H54 (cell line): ENCODE measurements around the gene PTGDS.

ENCODE experiments used
- DNase-seq: peaks from one replicate; pipeline ENCODE4 v3.0.0; 2011; ENCODE audit warnings: low spot score, mixed read lengths; ENCODE audit not compliant: insufficient read length
- FAIRE-seq: peaks from 3 replicates; lab custom pipeline; 2011; peaks lifted over from hg19 to GRCh38; lab: Jason Lieb, UNC
- POLR2A ChIP-seq: IDR thresholded peaks from 2 replicates; pipeline ENCODE4 v1.6.1; 2011; ENCODE audit warnings: low read depth, mild to moderate bottlenecking, low read length

PTGDS gene

DNA sequence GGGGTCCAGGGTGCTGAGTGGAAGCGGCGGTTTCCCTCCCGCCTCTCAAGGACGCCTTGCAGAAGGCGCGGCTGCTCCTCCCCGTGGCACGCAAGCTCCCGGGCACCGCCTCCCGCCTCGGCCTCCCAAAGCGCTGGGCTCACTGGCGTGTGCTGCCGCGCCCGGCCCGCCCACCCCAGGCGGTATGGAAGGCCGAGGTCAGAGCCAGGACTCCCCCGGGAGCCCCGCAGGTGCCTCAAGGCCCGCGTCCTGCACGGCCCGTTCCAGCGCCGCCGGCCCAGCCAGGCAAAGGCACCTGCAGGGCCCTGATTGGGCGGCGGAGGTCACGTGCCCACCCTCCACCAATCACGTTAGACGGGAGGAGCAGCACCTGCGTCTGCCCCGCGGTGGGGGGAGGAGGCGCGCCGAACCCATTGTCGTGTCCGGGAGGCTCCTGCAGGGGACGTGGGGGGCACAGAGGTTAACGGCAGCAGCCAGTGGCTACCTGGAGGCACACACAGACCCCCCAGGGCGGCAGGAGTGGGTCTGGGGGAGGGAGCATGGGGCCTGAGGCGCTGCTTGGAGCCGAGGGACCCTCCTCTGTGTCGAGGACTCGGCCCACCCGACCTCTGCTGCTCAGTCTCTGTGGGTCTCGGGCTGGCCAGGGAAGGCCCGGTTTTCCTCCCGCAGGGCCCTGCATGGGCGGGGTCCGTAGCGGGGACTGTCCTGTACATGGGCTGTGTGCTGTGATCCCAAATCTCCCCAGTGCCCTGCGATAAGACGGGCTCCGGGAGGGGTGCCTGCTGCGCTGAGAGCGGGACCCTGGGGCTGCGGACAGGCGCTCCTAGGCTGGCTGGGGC lies 27.3 kb upstream of the PTGDS start:
- peak; percentile 100 for DNase-seq
- peak; percentile 56; the same call in 1 of the 2 replicates for TF ChIP-seq POLR2A
- peak; percentile 79 for FAIRE-seq

DNA sequence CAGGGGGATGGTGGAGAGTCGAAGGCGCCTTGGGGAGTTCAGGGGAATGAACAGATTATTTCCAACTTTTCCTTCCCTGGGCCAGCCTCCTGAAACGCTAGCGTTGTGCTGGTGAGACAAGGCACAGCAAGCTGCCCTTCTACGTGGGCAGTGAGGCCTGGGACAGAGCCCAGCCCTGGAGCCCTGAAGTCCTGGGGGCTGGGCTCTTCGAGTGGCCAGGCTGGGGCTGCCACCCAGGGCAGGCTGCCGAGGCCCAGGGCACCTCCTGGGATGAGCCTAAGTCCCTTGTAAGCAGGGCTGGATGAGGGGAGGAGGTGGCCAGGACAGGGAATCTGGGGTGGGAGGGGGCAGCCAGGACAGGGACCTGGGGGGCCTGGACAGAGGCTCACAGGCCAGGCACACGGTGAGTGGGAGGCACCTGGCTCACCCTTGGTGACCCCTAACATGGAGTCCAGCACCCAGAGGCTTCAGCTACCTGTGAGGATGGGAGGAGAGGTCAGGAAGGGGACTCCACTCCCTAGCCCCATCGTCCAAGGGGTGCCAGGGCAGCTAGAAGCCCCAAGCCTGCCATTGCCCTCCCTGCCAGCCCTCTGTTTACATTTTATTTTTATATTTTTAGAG lies 26.5 kb upstream of the PTGDS start:
- no peak for DNase-seq
- TF ChIP-seq POLR2A = no peak
- FAIRE-seq = no peak

DNA sequence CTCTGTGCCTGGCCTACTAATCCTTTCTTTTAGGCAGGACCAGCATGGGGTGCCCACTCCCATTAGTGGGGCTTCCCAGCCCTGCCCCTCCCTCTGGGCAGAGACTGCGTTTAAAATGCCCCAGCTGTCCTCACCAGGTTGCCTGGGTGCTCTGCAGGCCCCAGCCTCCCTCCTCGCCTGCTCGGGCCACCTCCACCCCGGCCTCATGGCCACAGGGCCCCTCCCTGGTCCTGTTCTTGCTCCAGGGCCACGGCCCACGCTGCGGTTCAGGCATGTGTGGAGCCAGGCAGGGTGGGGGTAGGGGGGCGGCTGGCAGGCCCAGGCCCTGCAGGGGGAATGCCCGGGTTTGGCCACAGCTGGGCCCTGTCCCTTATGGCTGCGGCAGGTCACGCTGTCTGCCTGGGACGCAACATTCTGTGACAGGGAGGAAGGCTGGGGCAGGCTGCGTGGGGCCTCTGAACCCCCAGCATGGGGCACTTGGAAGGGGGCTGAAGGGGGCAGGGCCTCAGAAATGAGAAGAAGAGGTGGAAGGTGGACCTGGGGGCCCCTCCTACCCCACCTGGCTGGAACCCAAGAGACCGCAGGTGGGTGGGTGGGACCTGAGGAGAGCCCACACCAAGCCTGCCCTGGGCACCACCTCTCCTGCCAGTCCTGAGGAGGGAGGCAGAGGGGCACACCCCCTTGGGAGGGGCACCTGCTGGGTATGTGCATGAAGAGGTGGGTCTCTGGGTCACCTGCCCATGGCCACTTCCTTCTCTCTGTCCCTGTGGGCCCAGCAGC lies 25.6 kb upstream of the PTGDS start, which contains the start of gene LCN12:
Gene LCN12, plus strand, starts transcription at position 733 of the 780 bp plus-strand sequence. CDS start 55 bp downstream, outside the sequence.
- DNase-seq (no peak), FAIRE-seq (no peak)
- TF ChIP-seq POLR2A = no peak

DNA sequence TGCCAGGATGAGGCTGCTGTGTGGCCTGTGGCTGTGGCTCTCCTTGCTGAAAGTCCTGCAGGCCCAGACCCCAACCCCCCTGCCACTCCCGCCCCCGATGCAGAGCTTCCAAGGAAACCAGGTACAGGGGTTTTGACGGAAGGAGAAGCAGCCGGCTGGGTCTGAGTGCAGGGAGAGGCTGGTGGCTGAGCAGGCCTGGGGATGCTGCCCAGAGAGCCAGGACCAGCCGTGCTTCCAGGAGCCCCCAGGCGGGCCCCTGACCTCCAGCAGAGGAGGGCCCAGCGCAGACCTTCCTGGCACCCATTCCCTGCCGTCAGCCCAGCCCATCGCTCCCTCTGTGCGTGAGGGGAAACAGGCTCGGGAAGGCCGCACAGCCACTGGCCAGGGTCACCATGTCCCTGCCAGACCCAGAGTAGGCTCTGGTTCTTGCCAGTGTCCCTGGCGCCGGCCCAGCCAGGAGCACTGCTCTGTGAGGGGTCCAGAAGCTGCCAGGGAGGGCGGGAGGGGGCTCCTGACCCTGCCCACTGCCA lies 24.9 kb upstream of the PTGDS start:
- DNase-seq = no peak
- no peak for TF ChIP-seq POLR2A
- FAIRE-seq = no peak

DNA sequence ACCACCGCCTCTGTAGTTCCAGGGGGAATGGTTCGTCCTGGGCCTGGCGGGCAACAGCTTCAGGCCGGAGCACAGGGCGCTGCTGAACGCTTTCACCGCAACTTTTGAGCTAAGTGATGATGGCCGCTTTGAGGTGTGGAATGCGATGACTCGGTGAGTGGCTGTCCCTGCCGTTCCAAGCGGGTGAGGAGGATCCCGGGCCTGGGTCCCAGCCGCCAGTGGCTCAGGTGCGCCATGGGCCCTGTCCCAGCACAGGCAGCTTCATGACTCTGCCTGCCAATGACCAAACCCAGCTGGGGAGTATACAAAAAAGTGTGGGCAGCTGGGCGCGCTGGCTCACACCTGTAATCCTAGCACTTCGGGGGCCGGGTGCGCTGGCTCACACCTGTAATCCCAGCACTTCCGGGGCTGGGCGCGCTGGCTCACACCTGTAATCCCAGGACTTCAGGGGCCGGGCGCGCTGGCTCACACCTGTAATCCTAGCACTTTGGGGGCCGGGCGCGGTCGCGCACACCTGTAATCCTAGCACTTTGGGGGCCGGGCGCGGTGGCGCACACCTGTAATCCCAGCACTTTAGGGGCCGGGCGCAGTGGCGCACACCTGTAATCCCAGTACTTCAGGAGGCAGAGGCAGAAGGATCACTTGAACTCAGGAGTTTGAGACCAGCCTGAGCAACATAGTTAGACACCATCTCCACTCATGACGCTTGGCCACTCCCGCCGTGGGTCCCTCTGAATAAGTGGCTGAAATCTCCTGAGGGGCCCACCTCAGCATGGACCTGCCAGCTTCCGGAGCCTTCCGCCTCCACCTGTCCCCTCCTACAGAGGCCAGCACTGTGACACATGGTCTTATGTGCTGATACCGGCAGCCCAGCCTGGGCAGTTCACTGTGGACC lies 24.2 kb upstream of the PTGDS start:
- TF ChIP-seq POLR2A = no peak
- FAIRE-seq = no peak
- DNase-seq = no peak

DNA sequence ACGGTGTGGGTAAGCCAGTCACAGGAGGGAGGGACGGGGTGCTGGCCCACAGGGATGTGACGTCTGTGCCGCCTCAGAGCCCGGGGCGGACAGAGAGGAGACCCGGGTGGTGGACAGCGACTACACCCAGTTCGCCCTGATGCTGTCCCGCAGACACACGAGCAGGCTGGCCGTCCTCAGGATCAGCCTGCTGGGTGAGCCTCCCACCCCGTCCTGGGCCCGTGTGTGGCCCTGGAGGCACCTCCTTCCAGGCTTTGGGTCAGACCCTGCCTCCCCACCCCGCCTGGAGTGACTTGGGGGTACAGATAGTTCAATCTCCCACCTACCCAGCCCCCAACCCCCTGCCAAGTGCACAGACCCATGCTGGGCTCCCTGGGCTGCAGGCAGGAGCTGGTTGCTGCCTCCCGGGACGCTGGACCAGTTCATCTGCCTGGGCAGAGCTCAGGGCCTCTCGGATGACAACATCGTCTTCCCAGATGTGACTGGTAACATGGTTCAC lies 23.5 kb upstream of the PTGDS start:
- DNase-seq (no peak), FAIRE-seq (no peak)
- TF ChIP-seq POLR2A = no peak

DNA sequence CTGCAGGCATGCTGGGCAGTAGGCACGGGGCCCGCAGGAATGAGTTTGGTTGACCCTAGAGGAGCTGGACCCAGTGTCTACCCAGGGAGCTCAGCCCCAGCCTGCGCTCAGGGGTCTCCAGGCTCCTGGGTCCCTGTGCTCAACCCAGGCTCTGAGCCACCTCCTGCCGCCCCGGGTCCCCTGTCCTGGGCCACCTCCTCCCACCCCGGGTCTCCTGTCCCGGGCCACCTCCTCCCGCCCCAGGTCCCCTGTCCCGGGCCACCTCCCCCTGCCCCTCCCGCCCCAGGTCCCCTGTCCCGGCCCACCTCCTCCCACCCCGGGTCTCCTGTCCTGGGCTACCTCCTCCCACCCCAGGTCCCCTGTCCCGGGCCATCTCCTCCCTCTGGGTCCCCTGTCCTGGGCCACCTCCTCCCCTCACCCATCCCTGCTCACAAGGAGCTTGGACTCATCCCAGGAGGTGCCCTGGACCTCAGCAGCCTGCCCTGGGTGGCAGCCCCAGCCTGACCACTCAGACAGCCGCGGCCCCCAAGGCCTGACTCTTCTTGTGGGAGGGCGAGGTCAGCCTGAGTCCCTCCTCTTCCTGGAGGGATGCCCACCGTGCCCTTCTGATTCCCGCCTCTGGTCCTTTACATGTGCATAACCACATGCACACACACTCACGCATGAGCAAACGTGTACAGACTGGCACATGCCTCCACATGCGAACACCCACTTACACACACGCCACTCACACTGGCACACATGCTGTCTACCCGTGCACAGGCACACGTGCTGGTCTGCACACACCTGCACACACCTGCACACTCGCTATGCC lies 22.8 kb upstream of the PTGDS start:
- no peak for TF ChIP-seq POLR2A
- DNase-seq (no peak), FAIRE-seq (no peak)

DNA sequence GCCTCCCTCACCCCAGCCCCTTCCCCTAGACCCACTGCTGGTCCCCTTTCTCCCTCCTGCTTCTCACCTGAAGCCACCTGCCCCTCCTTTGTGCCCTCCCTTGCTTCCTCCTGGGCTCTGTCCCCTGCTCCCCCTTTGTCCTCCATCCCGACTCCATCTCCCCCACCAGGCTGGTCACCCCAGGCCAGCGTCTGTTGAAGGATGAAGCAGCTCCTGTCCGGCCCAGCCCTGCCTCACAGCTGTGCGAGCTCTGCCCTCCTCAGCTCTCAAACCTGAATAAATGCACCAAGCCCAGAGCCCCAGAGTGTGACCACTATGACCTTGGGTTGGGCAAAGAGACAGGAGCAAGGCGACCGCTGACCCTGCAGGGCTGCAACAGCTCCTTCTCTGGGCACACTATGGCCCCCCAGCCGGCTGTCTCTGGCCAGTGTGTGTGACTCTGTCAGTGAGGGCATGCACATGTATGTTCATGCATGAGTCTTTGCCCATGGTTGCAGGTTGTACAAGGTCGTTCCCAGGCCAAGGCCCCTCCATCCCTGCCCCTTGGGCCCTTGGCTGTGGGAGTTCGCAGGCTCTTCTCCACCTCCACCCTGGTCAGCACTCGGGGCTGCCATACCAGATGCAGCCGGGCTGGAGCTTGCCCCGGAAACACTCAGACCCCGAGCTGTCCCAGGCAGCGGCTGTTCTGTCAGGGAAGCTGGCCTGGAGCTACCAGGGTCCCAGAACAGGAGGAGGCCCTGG lies 21.9 kb upstream of the PTGDS start:
- DNase-seq (no peak), FAIRE-seq (no peak)
- TF ChIP-seq POLR2A = no peak

DNA sequence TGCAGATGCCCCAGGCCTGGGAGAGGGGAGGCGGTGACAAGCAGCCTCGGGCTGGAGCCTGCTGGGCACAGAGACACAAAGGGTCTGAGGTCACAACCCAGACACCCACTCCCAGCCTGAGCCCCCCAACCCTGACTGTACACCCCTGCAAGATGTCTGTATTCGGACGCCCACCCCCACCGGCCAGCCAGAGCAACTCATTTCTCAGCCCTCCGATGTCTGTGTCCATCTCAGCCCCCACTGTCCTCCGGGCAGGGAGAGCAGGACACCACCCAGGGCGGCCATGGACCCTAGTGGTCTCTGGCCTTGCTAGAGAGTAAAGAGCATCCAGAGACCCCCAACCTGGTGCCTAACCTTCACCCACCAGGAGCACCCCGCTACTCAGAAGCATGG lies 21.4 kb upstream of the PTGDS start:
- FAIRE-seq (no peak), DNase-seq (no peak)
- no peak for TF ChIP-seq POLR2A

DNA sequence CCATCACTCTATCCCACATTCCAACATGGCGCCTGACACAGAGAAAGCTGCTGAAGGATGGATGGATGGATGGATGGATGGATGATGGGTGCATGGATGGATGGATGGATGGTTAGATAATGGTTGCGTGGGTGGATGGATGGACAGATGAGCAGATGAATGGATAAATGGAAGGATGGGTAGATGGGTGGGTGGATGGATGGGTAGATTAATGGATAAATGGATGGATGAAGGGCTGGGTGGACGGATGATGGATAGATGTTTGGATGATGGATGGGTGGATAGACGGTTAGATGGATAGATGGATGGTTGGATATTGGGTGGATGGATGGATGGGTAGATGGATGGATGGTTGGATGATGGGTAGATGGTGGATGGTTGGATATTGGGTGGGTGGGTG lies 20.7 kb upstream of the PTGDS start:
- no peak for TF ChIP-seq POLR2A
- no peak for FAIRE-seq

DNA sequence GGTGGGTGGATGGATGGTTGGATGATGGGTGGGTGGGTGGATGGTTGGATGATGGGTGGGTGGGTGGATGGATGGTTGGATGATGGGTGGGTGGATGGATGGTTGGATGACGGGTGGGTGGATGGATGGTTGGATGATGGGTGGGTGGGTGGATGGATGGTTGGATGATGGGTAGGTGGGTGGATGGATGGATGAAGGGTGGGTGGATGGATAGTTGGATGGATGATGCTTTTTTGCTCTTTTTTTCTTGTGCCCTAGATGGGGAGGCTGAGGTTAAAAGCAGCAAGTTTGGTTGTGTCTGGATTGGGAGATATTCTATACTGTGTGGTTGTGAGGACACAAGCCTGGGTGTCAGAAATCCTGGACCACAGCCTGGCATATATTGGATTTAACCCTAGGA lies 19.8 kb upstream of the PTGDS start:
- no peak for TF ChIP-seq POLR2A
- FAIRE-seq = no peak
- DNase-seq = no peak

More for the DNA sequence above, 20.7 kb upstream of the PTGDS start:
- DNase-seq = no peak
